ENCODE results near the gene GATA5.
A peak's percentile ranks its signal among the peaks of the same experiment; 100 is the strongest.
"Not testable (repeated sequence)": the region's sequence is repeated elsewhere in the genome, so short reads cannot be mapped to it uniquely, and the experiment has no call there.

Gene GATA5

DNA sequence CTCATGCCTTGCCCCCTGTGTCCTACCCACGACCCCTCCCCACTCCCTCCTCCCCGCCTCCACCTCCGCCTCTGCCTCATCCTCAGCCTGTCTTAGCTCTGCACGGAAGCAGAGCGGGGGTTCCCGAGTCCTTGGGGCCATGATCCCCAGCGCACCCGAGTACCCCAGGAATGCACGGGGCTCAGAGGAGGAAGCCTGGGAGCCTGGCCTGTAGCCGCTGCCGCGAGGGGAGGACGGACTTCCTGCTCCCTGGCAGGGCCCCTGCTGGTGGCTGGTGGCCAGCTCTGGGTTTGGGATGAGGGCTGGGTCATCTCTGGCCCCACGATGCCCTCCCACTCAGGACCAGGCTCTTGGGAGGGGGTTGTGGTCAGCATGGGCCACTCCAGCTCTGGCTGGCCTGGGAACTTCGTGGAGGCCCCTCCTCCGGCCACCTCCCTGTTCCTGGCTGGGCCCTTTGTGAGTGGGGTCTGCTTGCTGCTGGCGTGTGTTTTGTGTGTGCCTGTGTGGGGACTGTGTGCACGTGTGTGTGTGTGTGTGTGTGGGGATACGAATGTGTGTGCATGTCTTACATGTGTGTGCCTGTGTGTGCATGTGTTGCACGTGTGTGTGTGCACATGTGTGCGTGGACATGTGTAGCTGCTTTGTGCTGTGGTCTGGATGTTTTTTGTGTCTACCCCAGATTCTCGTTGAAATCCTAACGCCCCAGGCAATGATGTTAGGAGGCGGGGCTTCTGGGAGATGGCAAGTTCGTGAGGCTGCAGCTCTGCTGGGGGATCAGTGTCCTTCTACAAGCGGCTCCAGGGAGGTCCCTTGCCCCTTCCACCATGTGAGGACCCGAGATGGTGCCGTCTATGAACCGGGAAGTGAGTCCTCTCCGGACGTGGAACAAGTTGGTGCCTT is 47.1 kb downstream of the GATA5 start:
- no peak for DNase-seq

DNA sequence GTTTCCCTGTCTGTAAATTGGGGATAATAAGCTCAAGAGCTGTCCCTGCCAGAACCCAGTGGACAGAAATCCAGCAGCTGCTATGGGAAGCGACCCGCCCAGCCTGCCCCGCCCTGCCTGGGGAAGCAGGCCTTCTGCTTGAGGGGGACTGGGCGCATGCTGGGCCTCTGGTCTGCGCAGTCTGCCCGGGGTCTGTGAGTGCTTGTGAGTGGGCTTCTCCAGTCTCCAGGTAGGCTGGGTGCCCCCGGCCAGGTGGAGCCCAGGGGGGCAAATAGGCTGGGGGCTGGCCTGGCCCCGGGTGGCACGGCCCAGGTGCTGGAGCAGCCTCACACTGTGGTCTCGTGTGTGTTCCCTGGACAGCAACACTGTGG is 47.8 kb downstream of the GATA5 start:
- DNase-seq = no peak

DNA sequence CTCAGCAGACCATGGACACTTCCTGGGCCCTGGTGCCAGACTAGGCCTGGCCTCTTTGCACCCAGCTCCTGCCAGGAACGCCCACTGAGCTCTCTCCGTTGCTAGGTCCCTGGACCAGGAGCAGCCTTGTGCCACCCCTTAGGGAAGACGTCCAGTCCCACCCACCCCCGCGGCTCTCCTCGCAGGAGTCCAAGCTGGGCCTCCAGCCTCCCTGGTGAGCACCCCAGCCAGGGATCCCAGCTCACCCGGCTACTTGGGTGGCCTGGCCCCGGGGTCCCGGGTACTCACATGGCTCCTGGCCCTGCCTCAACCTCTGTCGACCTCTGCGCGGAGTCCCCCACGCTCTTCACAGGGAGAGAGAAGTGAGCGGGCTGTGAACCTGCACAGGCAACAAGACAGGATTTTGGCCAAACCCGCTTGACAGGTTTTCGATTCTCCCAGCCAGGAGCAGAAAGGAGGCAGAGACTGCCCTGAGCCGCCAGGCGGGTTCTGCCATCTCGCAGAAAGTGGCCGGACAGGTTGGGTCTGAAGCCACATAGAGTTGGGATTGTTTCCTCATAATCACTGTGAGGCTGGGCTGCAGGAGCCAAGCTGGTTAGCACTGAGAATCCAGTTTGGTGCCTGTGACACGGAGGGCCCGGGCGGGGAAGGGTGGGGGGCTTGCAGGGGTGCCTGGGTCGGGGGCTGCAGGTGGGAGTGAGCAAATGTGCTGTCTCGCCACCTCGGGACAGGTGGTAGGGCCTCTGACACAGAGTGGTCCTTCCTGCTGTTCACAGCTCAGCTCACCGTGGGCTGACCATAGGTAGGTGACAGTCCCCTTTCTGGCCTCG is 48.4 kb downstream of the GATA5 start, which contains the start of gene RBBP8NL:
Gene RBBP8NL, minus strand, starts transcription at position 368 of the 830 bp plus-strand sequence. CDS start 7,892 bp downstream, outside the sequence.
- no peak for DNase-seq

DNA sequence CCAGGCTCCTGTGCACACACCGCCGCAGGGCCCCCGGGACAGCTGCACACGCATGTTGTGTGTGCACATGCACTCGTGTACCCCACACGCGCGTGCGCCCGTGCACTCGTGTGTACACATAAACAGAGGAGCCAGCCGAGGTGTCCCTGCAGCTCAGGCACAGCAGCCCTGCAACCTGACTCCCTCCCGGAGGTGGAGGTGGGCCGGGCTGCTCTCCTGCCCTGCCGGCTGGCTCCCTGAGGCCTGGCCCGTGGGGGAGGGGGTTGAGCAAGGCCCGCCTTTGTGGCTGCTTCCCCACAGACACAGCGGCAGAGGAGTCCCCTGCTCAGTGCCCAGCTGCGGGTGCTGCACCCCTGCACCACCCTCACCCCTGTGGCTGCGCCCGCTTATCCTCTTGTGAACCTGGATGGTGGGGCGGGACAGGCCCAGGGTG is 49.1 kb downstream of the GATA5 start:
- DNase-seq = no peak

DNA sequence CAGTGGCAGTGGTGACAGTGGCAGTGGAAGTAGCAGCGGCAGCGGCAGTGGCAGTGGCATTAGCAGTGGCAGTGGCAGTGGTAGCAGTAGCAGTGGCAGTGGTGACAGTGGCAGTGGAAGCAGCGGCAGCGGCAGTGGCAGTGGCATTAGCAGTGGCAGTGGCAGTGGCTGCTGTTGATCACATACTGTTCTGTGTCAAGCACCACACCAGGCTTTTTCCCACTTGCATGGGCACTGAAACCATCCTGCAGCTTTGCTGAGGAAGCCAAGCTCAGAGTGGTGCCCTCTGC is 49.8 kb downstream of the GATA5 start:
- not testable (repeated sequence) for DNase-seq

DNA sequence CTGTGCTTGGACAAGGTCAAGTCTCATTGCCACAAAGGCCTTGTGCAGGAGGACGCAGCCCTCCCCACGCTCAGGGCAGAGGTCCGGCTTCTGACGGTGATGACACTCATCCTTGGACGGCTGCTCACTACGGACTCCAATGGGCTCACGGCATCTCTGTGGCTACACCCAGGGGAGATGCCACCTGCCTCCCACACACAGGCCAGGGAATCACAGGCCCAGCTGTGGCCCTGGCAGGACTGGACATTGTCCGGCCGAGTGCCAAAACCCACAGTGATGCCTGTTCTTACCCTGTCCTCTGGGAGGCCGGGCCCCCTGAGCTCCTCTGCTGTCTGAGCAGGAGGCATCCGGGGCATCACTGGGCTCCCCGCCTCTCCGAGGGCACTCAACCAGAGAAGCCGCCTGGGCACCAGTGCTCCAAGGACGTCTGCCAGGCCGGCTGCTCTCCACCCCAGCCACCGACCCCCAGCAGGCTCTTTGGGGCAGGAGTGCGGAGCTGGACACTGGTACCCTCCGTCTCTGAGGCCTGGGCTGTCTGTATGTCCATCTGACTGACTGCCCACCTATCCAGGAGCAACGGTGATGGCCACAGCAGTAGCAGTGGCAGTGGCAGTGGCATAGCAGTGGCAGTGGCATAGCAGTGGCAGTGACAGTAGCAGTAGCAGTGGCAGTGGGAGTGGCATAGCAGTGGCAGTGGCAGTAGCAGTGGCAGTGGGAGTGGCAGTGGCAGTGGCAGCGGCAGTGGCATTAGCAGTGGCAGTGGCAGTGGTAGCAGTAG is 50.3 kb downstream of the GATA5 start:
- no peak for DNase-seq

DNA sequence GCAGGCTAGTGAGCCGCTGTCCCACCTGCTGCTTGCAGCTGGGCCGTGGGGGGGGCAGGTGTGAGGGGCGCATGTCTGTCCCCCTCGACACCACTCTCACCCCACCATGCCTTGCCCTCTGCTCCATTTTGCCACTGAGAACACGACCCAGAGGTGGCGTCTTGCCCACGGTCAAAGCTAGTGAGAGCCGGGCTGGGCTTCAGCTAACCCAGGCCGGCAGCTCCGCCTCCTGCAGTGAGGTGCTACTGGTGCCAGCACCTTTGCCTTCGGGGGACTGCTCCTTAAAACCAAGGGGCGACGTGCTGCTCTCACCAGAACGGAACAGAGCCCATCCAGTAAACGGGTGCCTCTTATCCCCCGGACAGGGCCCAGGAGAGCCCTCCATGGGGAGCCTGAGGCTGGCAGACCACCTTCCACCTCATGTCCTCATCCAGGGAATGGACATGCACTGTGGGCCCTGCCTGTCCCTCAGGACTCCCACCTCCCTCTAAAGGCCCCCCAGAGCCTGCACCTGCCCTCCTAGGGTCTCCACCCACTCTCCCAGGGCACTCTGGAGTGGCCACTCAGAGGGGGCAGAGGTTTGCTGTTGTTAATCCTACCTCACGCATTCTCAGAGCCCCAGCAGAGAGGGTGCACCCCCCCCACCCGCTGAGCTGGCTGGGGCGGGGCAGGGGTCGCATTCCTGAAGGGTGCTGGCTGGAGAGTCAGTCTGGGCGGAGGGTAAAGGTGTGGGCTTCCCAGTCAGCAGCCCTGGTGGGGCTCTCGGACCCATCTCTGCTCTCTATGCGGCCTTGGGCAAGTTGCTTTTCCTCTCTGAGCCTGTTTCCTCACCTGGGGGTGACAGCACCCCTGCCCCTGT is 51.3 kb downstream of the GATA5 start:
- no peak for DNase-seq

DNA sequence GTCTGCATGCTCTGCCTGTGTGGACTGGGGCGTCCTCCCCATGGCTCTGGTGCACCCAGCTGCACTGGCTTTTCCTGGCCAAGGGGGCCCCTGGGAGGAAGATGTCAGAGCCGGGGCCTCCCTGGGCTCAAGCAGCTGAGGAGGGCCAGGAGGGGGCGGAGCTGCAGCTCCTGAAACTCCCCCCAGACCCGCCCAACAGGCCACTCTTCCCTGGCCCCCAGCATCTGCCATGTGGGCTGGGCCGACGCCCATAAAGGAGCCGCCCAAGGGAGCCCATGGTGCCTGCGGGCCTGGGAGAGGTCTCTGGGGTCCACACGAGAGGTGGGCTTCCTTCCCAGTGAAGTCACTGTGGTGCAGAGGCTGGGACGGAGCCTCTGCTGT is 52.5 kb downstream of the GATA5 start:
- DNase-seq = no peak

DNA sequence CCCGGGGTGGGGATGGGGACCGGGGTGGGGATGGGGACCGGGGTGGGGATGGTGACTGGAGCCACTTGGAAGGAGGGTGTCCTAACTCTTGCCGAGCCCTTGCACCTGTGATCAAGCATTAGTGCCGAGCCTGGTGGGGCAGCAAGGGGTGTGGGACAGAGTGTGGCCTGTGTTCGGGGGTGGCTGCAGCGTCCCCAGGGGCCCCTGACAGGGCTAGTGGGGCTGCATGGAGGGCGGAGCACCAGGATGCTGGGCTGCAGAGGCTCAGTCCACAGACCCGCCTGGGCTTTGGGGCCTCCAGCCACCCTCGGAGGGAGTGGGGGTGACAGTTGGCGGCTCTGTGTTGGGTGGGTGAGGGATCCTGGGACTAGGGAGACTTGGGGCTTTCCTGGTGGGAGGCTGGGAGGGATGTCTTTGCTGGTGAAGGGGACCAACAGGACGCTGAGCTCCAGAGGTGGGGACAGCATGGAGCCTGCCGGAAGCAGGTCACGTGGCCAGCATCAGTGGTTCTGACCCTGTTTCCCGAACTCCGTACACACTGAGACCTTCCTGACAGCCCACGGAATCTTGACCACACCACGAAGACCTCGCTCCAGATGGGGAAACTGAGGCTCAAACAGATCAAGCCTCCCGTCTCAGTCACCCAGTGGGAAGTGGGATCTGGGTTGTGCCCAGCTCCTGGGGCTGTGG is 53.0 kb downstream of the GATA5 start:
- DNase-seq = no peak

DNA sequence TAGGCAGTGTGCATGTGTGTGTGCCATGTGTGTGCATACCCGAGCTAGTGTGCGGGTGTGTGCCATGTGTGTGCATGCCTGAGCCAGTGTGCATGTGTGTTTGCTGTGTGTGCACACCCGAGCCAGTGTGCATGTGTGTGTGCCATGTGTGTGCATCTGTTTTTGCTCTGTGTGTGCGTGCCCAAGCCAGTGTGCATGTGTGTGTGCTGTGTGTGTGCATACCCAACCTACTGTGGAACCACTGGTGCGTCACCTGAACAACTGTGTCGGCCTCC is 54.1 kb downstream of the GATA5 start:
- DNase-seq = no peak

DNA sequence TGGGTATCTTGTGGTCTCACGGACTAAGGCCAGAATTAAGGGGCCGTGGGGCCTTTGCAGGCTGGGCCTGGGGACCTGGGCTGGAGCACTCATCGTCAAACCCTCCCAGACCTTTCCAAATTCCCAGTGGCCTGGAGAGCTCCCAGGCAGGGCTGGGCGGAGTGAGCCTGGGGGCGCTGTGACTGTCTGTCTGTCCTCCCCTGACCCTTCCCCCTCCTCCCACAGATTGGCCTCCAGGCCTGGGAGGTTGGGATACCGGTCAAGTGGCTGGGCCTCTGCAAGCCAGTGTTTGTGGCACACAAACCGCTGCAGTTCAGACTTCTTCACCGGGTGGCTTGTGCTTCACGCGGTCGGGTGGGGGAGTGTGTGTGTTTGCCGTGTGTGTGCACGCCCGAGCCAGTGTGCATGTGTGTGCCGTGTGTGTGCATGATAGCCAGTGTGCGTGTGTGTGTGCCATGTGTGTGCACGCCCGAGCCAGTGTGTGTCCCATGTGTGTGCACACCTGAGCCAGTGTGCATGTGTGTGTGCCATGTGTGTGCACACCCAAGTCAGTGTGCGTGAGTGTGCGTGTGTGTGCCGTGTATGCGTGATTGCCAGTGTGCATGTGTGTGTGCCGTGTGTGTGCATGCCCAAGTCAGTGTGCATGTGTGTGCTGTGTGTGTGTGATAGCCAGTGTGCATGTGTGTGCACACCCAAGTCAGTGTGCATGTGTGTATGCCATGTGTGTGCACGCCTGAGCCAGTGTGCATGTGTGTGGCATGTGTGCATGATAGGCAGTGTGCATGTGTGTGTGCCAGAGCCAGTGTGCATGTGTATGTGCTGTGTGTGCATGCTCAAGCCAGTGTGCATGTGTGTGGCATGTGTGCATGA is 54.7 kb downstream of the GATA5 start:
- DNase-seq = no peak

DNA sequence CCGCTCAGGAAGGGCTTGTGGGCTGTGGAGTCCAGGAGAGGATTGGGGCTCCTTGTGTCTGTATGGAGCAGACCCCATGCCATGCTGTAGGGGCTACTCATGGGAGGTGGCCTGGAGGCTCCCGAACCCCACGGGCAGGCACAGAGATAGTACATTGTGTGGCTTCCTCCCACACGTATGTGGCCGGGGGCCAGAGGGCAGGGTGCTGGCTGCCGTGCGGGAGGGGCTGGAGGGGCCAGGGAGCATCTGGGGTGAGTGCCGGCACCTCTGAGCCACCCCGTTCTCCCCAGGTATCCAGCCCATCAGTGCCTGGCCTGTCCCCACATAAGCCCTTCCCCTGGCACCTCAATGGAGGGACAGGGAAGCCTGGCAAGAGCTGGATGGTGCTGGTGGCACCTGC is 56.0 kb downstream of the GATA5 start:
- DNase-seq = no peak

DNA sequence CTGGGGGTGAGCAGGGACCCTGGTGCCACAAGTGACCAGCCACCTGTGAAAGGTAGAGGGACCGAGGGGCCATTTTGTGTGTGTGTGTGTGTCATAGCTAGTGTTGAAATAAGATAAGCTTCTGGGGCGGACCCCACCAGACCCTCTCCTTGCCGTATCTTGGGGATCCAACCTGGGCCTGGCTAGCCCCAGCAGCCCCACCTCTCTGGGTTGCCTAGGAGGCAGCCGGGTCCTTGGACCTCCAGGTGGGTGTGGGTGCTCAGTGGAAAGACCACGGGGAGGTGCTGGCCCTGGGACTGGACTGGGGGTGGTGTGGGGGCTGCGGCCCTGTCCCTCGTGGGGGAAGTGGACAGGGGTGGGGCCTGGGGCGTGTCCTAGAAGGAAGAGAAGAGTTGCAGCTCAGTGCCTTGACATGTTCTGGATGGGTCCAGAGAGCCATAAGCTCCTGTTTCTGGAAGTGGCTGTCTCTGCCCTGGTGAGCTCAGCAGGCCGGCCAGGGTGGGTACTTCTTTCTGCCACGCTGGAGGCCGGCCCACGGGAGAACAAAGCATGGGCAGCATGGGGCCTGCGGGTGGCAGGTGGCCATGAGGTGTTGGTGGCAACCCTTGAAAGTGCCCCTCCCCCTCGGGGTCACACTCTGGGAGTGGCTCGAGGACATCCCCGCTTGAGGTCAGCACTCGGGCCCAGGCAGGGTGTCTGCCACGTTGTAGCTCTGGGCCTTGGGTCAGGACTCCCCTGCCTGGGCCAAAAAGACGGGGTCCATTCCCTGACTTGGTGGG is 56.9 kb downstream of the GATA5 start:
- no peak for DNase-seq

DNA sequence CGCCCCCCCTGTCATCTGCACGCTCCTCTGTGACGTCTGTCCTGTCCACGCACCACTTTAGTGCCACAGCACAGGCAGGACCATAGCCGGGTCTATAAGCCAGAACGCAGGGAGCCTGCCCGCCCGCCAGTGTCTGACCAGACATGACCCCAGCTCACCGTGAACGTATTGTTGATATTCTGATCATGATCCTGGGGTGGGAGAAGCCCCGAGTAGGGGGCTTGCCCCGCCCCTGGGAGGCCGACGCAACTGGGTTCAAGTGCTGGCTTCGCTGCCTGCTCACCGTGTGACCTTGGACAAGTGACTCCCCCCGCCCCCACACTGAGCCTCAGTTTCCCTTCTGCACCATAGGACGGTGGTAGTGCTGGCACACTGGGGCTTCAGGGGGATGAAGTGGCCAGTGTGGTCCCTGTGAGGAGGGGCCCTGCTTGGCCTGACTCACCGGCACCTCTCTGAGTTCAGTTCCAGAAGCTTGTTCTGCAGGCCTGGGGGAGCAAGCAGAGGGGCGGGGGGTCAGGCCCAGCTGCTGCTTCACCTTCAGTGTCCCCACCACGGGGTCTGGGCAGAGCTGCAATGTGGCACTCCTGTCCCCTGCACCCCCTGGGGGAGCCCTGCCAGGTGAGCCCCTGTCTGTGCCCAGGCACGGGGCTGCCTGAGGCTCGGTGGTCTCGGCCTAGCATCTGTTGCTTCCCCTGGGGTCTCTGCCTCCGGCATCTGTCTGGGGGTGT is 57.6 kb downstream of the GATA5 start:
- DNase-seq = no peak

DNA sequence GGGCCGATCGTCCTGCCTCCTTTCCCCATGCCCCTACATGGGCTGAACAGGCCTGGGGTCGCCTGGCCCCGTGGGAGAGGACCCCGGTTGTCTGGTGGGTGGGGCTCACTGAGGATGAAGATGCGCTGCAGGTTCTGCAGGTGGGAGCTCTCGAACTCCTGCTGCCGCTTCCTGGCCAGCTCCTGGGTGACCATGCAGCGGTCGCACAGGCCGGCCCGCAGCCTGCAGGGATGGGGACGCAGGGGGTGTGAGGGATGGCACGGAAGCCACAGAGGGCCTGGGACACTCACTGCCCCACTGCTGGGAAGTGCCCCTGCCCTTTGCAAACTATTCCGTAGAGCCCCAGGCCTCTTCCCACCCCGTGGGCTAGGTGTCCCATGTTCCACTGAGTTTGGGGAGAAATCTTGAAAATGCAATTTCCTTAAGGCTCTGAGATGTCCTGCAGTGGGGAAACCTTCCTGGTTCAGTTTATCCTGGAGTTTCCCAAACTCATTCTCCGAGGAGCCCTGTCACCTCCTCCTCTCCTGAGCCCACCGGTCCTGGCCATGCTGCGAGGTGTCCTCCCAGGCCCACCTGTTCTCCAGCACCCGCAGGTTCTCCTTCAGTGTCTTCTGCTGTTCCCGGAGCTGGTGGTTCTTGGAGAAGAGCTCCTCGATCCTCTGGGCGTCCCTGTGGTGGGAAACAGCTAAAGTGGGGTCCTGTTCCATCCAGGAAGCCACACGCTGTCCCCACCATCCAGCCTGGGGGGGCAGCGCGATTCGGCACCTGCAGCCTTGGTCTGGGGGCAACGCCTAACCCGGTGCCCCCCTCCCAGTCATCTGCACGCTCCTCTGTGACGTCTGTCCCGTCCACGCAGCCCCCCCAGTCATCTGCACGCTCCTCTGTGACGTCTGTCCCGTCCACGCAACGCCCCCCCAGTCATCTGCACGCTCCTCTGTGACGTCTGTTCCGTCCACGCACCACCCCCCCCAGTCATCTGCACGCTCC is 58.9 kb downstream of the GATA5 start:
- no peak for DNase-seq

DNA sequence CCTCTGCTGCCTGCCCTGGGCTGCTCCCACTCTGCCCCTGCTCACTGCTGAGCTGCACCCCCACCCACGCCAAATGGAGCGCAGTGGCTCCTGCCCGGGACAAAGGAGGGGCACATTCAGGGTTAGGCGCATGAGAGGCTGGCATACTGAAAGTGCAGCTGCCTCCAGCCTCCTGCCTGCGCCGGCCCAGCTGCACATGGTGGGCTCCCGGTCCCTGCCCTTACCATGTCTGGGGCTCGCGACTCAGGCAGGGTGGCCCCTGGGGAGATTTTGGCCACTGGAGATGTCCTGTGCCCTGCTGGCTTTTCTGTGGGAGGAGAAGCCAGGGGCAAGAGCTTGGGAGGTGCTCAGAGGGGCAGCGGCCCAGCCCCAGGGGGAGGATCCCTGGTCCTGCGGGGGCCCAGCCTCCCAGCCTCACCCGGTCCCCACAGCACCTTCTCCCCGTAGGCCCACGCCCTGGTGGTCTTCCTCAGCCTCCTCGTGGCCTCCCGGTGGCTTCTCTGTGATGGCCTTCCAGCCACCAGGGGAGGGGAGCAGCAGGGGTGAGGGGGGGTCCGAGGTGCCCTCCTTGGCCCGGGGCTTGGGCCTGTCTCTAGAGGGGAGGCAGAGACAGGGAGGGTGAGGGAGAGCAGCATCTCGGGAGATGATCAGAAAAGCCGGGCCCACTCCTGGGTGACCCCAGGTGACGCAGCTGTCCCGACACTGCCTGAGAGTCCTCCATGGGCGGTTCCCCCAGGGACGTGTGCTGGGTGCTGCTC is 60.3 kb downstream of the GATA5 start:
- DNase-seq = no peak

DNA sequence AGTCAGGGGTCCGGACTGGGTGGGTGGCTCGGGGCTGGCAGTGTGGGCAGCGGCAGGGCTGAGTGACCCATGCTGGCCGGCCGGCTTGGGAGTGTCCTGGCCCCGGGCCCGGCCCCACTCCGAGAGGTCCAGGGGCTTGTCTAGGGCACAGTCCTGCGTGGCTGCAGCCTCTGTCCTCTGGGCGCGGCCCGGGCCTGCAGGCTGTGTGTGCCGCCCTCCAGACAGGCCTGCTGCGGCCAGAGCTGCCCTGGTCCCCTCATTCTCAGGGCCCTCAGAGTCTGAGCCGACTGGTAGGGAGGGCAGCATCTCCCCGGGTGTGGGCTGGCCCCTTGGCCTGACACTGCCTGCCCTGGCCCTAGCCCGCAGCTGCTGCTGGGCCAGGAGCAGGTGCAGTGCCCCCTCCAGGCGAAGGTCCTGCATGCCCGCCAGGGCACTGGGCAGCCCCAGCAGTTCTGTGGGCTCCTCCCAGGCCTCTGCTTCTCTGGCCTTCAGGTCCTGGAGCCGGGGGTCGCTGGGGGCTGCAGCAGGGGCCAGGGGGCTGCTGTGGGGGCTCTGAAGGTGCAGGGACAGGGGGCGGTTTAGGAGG is 61.8 kb downstream of the GATA5 start:
- DNase-seq = peak in 1 of 4 experiments; percentile 10

Measured in suppressor macrophage (primary cell).